ENCODE data around the gene NUCB1.
"Not testable (repeated sequence)": the region's sequence is repeated elsewhere in the genome, so short reads cannot be mapped to it uniquely, and the experiment has no call there.

DNA sequence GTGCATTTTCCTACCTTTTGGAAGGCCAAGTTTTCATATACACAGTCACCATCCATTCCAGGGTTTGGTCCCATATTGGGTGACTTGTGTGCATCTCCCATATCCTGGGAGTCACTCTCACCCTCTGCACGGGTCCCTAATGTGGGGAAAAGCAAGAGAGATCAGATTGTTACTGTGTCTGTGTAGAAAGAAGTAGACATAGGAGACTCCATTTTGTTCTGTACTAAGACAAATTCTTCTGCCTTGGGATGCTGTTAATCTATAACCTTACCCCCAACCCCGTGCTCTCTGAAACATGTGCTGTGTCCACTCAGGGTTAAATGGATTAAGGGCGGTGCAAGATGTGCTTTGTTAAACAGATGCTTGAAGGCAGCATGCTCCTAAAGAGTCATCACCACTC lies 10.6 kb upstream of the NUCB1 start:
- TF ChIP-seq CTCF (IDR thresholded peaks at IDR 0.05 in 4 of 5, conservative IDR thresholded peaks at IDR 0.05 in 1 of 5); POLR2A (IDR thresholded peaks at IDR 0.05): not testable (repeated sequence)
